ENCODE measurements around the gene RAPGEF4.

RAPGEF4 gene

DNA sequence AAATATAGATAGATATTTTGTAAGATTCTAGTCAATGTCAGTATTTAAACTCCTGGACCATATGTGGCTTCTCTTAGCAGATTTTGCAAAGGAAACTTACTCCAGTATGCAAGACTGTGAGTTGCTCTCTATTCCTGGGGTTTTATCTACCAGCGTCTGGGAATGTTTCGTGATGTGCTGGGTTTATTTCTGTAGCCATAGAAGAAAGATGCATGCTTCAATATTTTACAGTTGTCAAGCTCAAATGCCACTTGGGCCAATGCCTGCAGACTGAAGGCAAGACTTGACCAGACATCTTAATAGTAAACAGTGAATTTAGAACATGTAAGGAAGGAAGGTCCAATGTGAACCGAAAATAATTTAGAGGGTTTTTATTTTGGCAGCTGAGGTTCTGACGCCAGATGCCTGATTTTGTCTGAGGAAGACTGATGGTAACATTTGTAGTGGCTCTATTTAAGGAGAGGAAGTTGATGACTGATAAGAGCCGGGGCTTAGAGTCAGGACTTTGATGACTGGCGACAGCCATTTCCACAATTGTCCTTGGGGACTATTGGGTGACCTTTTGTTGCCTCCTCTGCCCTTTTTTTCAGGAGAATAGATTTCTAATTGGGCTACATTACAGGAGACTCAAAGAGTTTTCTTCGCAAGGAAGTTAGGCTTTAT lies 154.3 kb downstream of the RAPGEF4 start:
- peaks cover 3% of the 10 kb centered on the region; the same call in 1 of the 2 replicates for H3K27me3 ChIP-seq (ENCODE audit: low read depth, low read length)
- no peaks in the 10 kb centered on the region for H3K36me3 ChIP-seq (replicated peaks; ENCODE audit: low read depth, low read length)
- H3K27ac ChIP-seq (ENCODE audit: low read length) = no peak overlapping the region
- H4K20me1 ChIP-seq (ENCODE audit: insufficient read depth, low read length) = no peaks in the 10 kb centered on the region
- no peak for TF ChIP-seq EZH2phosphoT487 (IDR thresholded peaks at IDR 0.05; ENCODE audit: low read depth)
- TF ChIP-seq, protein P1, sequence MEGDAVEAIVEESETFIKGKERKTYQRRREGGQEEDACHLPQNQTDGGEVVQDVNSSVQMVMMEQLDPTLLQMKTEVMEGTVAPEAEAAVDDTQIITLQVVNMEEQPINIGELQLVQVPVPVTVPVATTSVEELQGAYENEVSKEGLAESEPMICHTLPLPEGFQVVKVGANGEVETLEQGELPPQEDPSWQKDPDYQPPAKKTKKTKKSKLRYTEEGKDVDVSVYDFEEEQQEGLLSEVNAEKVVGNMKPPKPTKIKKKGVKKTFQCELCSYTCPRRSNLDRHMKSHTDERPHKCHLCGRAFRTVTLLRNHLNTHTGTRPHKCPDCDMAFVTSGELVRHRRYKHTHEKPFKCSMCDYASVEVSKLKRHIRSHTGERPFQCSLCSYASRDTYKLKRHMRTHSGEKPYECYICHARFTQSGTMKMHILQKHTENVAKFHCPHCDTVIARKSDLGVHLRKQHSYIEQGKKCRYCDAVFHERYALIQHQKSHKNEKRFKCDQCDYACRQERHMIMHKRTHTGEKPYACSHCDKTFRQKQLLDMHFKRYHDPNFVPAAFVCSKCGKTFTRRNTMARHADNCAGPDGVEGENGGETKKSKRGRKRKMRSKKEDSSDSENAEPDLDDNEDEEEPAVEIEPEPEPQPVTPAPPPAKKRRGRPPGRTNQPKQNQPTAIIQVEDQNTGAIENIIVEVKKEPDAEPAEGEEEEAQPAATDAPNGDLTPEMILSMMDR (IDR thresholded peaks at IDR 0.05; ENCODE audit: low read depth, low read length) = no peak
- no peak overlapping the region for H2AFZ ChIP-seq (ENCODE audit: low read depth, low read length)
- H3K4me3 ChIP-seq (ENCODE audit: low read length) = no peak overlapping the region
- no peaks in the 10 kb centered on the region for H3K79me2 ChIP-seq (ENCODE audit: low read length)
- no peak overlapping the region for H3K9ac ChIP-seq (ENCODE audit: low read length)
- no peaks in the 10 kb centered on the region for H3K9me3 ChIP-seq (ENCODE audit: insufficient read depth, low read length)
- no peak overlapping the region for H3K4me2 ChIP-seq (ENCODE audit: low read length)
- peaks cover 6% of the 10 kb centered on the region; the same call in 1 of the 2 replicates for H3K4me1 ChIP-seq (ENCODE audit: low read length)

DNA sequence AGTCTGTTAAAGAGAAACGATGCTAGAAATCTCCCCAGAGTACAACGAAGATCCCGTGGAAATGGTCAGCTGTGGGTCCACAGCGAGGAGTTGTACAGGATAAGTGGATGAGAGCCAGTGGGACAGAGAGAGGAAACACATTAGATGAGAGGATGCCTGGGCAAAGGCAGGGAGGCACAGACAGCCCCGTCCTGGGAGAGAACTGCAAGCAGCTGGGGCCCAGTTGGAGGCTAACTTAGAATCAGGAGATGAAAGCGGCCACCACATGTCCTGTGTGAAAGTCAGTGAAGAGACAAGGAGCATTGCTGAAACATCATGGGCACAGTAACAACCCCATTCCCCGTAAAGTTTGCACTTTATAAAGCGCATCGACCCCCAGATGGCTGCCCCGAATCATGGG lies 157.5 kb downstream of the RAPGEF4 start:
- no peaks in the 10 kb centered on the region for H3K9me3 ChIP-seq (ENCODE audit: insufficient read depth, low read length)
- no peaks in the 10 kb centered on the region for H3K36me3 ChIP-seq (replicated peaks; ENCODE audit: low read depth, low read length)
- no peaks in the 10 kb centered on the region for H3K4me1 ChIP-seq (ENCODE audit: low read length)
- H2AFZ ChIP-seq (ENCODE audit: low read depth, low read length) = no peak overlapping the region
- H3K79me2 ChIP-seq (ENCODE audit: low read length) = no peaks in the 10 kb centered on the region
- no peak overlapping the region for H3K4me2 ChIP-seq (ENCODE audit: low read length)
- no peak overlapping the region for H3K27ac ChIP-seq (ENCODE audit: low read length)
- H3K27me3 ChIP-seq (ENCODE audit: low read depth, low read length) = peaks cover 9% of the 10 kb centered on the region; the same call in 1 of the 2 replicates
- H3K9ac ChIP-seq (ENCODE audit: low read length) = no peak overlapping the region
- no peak overlapping the region for H3K4me3 ChIP-seq (ENCODE audit: low read length)
- H4K20me1 ChIP-seq (ENCODE audit: insufficient read depth, low read length) = no peaks in the 10 kb centered on the region
- TF ChIP-seq, protein P1 (IDR thresholded peaks at IDR 0.05; ENCODE audit: low read depth, low read length) = no peak
- no peak for TF ChIP-seq EZH2phosphoT487 (IDR thresholded peaks at IDR 0.05; ENCODE audit: low read depth)

DNA sequence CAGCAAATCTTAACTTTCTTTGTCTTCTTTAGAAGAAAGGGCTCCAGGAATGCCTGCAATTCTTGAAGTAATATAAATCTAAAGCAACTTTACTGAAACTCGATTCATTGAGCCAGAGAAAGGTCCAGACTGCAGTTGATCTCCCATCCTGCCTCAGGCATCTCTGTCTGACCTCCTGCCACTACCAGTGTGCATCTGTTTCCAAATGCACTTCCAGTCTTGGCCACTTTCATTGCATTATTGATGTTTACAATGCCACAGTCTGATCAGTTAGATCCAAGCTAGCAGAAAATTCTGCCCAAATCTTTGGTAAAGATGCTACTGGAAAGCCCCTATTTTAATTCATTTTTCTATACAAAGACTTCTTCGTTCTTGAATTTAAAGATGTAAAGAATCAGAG lies 158.0 kb downstream of the RAPGEF4 start:
- no peak overlapping the region for H2AFZ ChIP-seq (ENCODE audit: low read depth, low read length)
- no peaks in the 10 kb centered on the region for H3K4me1 ChIP-seq (ENCODE audit: low read length)
- H3K27me3 ChIP-seq (ENCODE audit: low read depth, low read length) = peaks cover 9% of the 10 kb centered on the region; the same call in 1 of the 2 replicates
- TF ChIP-seq, protein P1 (IDR thresholded peaks at IDR 0.05; ENCODE audit: low read depth, low read length) = no peak
- TF ChIP-seq EZH2phosphoT487 (IDR thresholded peaks at IDR 0.05; ENCODE audit: low read depth) = no peak
- no peak overlapping the region for H3K9ac ChIP-seq (ENCODE audit: low read length)
- H3K36me3 ChIP-seq (replicated peaks; ENCODE audit: low read depth, low read length) = no peaks in the 10 kb centered on the region
- H3K79me2 ChIP-seq (ENCODE audit: low read length) = no peaks in the 10 kb centered on the region
- no peak overlapping the region for H3K4me2 ChIP-seq (ENCODE audit: low read length)
- H3K27ac ChIP-seq (ENCODE audit: low read length) = no peak overlapping the region
- H3K9me3 ChIP-seq (ENCODE audit: insufficient read depth, low read length) = no peaks in the 10 kb centered on the region
- no peak overlapping the region for H3K4me3 ChIP-seq (ENCODE audit: low read length)
- H4K20me1 ChIP-seq (ENCODE audit: insufficient read depth, low read length) = no peaks in the 10 kb centered on the region

DNA sequence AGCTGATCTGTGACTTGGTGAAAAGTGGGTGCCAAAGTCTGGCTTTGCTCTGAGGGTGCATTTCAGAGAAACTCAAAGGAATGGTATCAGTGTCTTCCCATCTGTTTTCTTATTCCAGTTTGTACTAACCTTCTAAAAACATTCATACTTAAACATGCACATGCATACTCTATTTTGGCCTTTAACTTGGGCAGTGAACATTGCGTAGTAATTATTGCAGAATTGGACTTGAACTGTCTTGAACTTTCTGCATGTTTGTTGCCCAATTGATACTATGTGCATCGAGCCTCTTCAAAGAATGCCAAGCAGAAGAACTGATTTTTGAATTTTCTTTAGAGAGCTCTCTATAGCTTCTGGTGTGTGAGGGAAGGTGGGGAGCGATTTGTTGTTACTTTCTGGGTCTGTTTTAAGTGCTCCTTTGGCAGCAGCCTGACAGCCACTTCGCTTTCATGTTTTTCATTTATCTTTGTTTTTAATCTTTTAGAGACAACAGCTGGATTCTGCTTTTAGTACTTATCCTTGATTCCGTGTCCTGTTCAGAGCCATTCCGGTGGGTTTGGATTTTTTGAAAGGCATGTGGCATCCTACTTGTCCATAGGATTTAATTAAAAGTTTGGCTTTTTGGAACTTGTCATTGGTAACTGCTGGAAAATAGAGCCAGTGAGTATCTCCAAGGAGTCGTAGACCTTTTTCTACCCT lies 159.2 kb downstream of the RAPGEF4 start:
- H4K20me1 ChIP-seq (ENCODE audit: insufficient read depth, low read length) = no peaks in the 10 kb centered on the region
- H3K36me3 ChIP-seq (replicated peaks; ENCODE audit: low read depth, low read length) = no peaks in the 10 kb centered on the region
- H3K27me3 ChIP-seq (ENCODE audit: low read depth, low read length) = peaks cover 9% of the 10 kb centered on the region; the same call in 1 of the 2 replicates
- H3K9ac ChIP-seq (ENCODE audit: low read length) = no peak overlapping the region
- H2AFZ ChIP-seq (ENCODE audit: low read depth, low read length) = no peak overlapping the region
- no peak overlapping the region for H3K4me2 ChIP-seq (ENCODE audit: low read length)
- H3K4me3 ChIP-seq (ENCODE audit: low read length) = no peak overlapping the region
- no peak overlapping the region for H3K27ac ChIP-seq (ENCODE audit: low read length)
- H3K4me1 ChIP-seq (ENCODE audit: low read length) = no peaks in the 10 kb centered on the region
- H3K9me3 ChIP-seq (ENCODE audit: insufficient read depth, low read length) = no peaks in the 10 kb centered on the region
- TF ChIP-seq, protein P1 (IDR thresholded peaks at IDR 0.05; ENCODE audit: low read depth, low read length) = no peak
- TF ChIP-seq EZH2phosphoT487 (IDR thresholded peaks at IDR 0.05; ENCODE audit: low read depth) = no peak
- no peaks in the 10 kb centered on the region for H3K79me2 ChIP-seq (ENCODE audit: low read length)
